Putamen (tissue), 1 donor: Measurements from ENCODE around the gene TRIM32.
A peak's percentile ranks its signal among the peaks of the same experiment; 100 is the strongest.

ENCODE experiments used
- DNase-seq: peaks from one replicate; pipeline ENCODE4 v3.0.0-alpha.2; 2016; ENCODE audit warnings: low spot score

TRIM32 gene

GRCh38 chr9:116687074-116687753 is at the start of gene TRIM32:
TSS of gene TRIM32 (plus strand) at chr9:116687305. CDS start at chr9:116697743, 10,438 bp downstream.
- peak; percentile 90 for DNase-seq

- DNase-seq = no peak
Observed at GRCh38 chr9:116639251-116639741, 47.8 kb upstream of the TRIM32 start.

- no peak for DNase-seq
Observed at GRCh38 chr9:116641292-116642059, 45.6 kb upstream of the TRIM32 start.

- DNase-seq = no peak
Observed at GRCh38 chr9:116643691-116644090, 43.4 kb upstream of the TRIM32 start.

GRCh38 chr9:116644091-116644688 is 42.9 kb upstream of the TRIM32 start:
- no peak for DNase-seq

GRCh38 chr9:116646661-116647514 is 40.2 kb upstream of the TRIM32 start:
- peak; percentile 33 for DNase-seq

- DNase-seq = no peak
Observed at GRCh38 chr9:116647515-116647809, 39.6 kb upstream of the TRIM32 start.

- no peak for DNase-seq
Observed at GRCh38 chr9:116653348-116654058, 33.6 kb upstream of the TRIM32 start.

GRCh38 chr9:116654059-116654355 is 33.1 kb upstream of the TRIM32 start:
- no peak for DNase-seq

- no peak for DNase-seq
Observed at GRCh38 chr9:116656501-116656971, 30.6 kb upstream of the TRIM32 start.

- DNase-seq = no peak
Observed at GRCh38 chr9:116656977-116657376, 30.1 kb upstream of the TRIM32 start.

GRCh38 chr9:116658265-116658664 is 28.8 kb upstream of the TRIM32 start:
- no peak for DNase-seq

GRCh38 chr9:116661037-116661954 is 25.8 kb upstream of the TRIM32 start:
- peak; percentile 62 for DNase-seq

GRCh38 chr9:116662646-116663310 is 24.3 kb upstream of the TRIM32 start:
- no peak for DNase-seq

- DNase-seq = no peak
Observed at GRCh38 chr9:116663581-116663980, 23.5 kb upstream of the TRIM32 start.

GRCh38 chr9:116668970-116669695 is 18.0 kb upstream of the TRIM32 start:
- DNase-seq = no peak

GRCh38 chr9:116671605-116672004 is 15.5 kb upstream of the TRIM32 start:
- no peak for DNase-seq

- no peak for DNase-seq
Observed at GRCh38 chr9:116673375-116673774, 13.7 kb upstream of the TRIM32 start.
